ENCODE results near the gene TMCC3. TPM values are rescaled to one million over a fixed set of nuclear protein-coding genes. Genes with fewer than 3 reads are reported as not detected.
"Not testable (repeated sequence)": the region's sequence is repeated elsewhere in the genome, so short reads cannot be mapped to it uniquely, and the experiment has no call there.

Gene TMCC3
- total RNA-seq, 2 experiments from 2014 or later, result 0.08 to 0.10 TPM

DNA sequence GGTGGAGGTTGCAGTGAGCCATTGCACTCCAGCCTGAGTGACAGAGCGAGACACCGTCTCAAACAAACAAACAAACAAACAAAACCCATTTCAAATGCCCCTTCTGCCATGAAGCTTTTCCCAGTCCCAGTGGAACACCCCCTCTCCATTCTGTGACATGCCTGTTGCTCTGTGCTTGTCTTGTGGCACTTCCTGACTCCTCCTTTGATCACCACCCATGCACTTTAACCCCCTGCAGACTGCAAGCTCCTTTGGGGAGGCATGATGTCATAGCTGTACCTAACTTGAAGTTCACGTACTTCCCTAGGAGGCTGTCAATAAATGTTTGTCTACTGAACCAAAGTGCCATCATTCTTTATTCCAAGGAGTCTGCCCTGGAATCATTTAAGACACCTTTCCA lies 64.7 kb downstream of the TMCC3 start:
- ChIA-PET POLR2A (no interaction called here), CTCF (no interaction called here)

DNA sequence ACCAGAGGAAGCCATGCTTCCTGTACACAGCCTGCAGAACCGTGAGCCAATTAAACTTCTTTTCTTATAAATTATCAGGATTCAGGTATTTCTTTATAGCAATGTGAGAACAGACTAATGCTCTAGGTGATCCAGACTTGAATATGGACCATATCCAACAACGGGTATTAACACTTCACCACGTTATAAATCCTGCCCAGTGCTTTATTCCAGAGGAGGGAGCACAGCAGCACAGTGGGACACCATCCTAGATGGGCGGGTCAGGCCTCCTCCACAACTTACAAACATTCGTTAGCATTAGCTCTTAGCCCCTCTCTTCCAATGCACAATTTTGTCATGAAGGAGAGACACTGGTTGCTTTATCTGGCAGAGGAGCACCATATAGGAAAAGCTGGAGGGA lies 66.0 kb downstream of the TMCC3 start:
- CTCF ChIA-PET, result no interaction called here
- POLR2A ChIA-PET, result no interaction called here

DNA sequence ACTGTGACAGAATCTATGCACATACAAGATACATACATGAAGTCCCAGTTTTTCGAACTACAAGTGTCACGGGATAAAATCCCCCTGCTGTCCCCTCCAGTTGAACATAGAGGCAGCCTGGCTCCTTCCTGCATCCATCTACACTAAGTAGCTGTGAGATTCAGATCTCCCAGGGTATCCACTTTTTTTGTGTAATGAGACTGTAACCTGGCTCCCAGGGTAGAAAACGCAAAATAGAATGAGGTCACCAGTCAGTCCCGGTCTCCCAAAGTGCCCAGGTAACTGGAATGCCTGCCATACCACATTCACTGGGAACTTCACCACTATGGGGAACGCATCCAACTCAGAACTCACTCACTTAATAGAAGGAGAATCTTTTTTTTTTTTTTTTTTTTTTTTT lies 67.8 kb downstream of the TMCC3 start:
- ChIA-PET POLR2A (no interaction called here), CTCF (no interaction called here)

DNA sequence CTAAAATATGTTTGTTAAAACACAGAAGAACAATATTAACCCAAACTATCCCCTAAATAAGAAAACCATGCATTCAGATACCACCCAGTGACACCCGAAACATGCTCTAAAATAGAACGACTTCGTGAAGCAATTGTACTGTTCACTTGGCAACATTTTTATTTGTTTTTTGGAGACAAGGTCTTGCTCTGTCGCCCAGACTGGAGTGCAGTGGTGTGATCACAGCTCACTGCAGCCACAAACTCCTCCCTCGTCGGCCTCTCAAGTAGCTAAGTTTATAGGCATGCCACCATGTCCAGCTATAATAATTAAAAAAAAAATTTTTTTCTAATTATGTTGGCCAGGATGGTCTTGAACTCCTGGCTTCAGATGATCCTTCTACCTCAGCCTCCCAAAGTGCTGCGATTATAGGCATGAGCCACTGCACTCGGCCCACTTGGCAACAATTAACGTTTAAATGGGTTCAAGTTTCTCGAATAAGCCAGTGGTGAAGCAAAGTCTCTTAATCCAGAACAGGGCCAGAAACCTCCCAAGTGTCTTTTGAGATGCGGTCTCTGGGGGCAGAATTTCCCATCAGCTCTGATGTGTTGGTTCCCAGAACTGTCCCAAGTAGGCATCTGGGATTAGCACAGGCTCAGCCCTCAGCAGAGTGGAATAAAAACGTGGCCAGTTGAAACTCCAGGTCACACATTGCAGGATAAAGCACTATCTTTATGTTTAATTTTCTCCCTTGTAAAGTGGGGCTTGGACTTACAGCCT lies 74.5 kb downstream of the TMCC3 start:
- ChIA-PET POLR2A (no interaction called here), CTCF (interaction anchor here (0.7 kb wide), 1 partner anchor 12 kb away, joined by 3 read pairs; no protein-coding TSS in a partner anchor)

DNA sequence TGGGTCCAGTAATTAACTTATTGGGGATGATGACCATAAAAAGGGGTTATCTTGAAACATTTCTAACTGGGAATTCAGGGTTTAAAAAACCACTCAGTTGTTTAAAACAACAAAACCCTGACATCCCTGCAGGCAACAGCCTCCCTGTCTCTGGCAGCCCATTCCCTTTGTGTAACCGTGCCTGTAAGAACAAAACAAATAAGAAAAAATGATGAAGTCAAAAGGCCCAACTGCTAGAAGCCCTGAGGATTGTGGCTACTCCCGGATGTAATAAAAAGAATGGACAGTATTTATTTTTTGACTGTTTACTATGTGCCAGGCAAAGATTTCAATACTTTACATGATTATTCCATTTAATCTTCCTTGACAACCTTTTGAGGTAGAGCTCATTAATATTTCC lies 75.3 kb downstream of the TMCC3 start:
- CTCF ChIA-PET, result interaction anchor here (0.7 kb wide), 1 partner anchor 13 kb away, joined by 3 read pairs; no protein-coding TSS in a partner anchor
- POLR2A ChIA-PET, result no interaction called here

DNA sequence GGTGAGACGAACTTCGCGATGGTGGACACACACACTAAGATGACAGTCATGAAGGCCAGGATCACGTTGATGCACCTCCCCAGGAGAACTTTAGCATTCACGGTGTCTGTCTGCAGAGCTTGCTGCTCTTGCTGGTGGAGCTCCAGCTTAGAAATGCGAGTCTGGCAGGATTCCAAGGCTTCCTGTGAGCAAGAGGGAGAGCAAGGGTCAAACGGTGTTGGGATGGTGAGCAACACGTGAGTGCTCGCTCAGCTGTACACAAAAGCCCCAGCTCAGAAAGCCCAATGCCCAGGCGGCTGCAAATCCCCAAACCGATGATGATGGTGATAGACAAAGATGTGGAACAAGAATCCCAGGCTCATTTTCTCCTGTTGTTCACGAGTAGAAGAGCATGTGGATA lies 78.8 kb downstream of the TMCC3 start:
- ChIA-PET CTCF (no interaction called here), POLR2A (no interaction called here)

DNA sequence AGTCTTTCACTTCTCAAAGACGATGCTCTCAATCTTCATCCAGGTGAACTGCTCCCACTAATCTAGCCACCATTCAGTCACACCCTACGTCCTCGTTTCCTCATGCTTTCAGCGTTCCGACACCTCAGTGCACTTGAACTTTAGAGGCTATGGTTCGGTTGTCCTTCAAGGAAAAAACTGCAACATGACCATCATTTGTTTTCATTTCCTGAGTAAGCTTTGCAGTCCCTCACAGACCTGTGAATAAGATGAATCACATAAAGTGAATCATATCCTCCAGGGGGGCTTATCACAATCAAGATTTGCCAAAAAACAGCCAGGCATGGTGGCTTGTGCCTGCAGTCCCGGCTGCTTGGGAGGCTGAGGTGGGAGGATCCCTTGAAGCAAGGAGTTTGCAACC lies 80.2 kb downstream of the TMCC3 start:
- ChIA-PET CTCF (no interaction called here), POLR2A (no interaction called here)

DNA sequence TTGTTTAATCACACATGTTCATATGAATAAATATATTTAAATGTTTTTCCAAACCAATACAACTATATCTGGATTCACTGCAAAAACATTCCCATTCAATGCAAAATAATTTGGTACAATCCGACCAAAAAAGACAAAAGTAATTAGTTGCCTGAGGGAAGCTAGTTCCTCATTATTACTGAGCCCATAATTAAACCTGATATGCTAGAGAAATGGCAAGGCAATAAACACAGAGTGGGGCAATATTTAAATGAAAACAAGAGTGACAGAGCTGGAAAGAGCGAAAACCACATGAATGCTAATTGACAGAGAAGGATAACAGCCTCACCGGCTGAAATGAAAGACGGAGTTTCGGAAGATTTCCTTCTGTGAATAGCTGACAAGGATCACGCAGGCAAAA lies 82.6 kb downstream of the TMCC3 start:
- ChIA-PET POLR2A (interaction anchor here (0.6 kb wide), 1 partner anchor 10 kb away, joined by 9 read pairs; no protein-coding TSS in a partner anchor), CTCF (interaction anchor here (0.7 kb wide), 1 partner anchor 113 kb away, joined by 4 read pairs; no protein-coding TSS in a partner anchor)

DNA sequence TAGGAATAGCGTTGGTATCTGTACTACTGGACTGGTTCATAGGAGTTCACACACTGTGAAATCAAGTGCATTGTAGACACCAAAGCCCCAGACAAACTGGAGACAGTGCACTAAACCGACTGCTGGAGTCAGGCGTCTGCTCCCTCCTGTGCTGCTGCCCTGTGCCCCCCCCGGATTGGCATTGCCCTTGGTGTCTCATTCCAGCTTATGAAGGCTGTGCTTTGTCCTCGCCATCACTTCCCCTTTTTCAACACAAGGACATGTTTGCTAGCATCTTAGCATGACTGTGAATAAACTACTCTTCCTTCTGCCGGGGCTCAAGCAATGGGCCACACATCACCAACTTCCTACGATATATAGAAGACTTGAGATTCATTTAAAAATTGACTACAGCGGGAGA lies 84.0 kb downstream of the TMCC3 start:
- POLR2A ChIA-PET, result no interaction called here
- CTCF ChIA-PET, result no interaction called here

DNA sequence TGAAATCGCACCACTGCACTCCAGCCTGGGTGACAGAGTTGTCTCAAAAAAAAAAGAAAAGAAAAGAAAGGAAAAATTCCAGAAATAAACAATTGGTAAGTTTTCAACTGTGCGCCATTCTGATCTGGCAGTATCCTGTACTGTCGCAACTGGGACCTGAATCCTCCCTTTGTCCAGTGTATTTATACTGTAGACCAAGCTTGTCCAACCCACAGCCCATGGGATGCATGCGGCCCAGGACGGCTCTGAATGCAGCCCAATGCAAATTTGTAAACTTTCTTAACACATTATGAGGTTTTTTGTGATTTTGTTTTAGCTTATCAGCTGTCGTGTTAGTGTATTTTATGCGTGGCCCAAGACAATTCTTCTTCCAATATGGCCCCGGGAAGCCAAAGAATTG lies 84.7 kb downstream of the TMCC3 start:
- ChIA-PET CTCF (no interaction called here), POLR2A (no interaction called here)

DNA sequence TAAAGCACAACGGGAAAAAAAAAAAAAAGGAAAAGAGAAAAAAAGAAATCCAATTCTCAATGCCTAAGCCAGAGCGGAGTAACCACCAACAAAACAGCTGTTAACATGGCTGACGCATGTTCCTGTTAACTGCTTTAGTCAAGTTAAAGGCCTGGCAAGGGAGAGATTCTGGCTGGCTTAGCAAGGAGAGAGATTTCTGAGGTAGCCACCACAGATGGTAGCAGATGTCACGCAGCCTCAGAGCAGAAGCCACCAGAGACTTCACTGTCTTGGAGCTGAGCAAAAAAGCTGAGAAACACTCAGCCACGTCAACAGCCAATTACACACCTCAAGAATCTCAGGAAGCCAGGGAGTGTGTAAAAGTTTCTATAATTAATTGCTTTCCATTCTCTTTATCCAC lies 87.1 kb downstream of the TMCC3 start:
- CTCF ChIA-PET, result no interaction called here
- POLR2A ChIA-PET, result no interaction called here

DNA sequence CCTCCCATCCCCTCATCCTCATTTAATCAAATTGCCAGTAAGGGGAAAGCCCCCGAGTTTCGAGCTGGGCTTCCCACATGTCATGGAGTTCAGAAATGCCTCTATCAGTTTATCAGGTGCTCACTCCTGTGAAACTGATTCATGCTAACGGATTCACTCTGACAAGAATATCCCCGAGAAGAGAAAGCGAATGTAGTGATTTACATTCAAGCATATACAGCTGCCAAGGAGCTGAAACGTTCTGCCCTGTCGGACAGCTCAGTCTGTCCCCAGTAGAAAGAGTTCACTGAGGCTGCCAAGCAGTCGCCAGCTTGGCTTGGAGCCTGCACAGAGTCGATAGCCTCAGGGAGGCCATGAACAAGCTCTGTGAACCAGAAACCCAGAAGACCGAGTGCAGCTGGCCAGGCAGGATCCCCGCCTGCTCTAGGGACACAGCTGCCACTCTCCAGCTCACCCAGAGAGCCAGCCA lies 88.4 kb downstream of the TMCC3 start:
- CTCF ChIA-PET, result no interaction called here

DNA sequence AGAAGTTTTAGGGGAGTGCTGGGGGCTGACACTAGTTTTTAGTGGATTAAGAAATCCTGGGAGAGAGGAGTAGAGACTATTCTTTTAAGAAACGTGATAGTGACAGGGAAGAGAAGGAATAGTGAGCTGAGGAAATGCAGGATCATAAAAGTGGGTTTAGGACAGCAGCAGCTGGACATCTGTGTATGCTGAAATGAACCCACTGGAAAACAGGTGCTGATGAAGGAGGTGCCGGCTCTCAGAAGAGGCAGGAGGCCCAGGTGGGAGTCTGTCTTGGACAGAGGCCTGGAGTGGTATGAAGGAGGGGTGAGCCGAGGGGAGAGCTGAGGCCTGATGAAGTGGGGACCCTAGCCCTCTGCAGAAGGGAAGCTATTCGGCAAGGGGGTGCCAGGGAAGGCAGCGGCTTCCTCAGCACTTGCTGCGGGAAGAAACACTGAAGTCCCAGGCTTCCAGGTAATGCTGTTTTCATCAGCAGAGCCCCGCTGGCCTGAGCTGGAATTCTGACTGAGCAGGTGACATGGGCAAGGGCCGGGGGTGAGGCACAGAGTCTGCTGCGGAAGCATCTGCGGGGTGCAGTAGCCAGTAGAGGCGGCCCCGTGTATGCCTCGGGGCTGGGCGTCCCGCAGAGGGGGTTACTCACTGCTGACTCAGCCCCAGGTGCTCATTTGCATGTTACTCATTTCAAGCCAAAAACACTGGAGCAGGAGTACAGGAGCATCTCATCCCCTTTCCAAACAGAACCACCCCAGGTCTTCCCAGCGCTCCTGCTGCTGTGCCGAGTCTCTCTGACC lies 89.7 kb downstream of the TMCC3 start:
- ChIA-PET CTCF (no interaction called here), POLR2A (no interaction called here)

More for the DNA sequence above, 88.4 kb downstream of the TMCC3 start:
- POLR2A ChIA-PET, result no interaction called here

DNA sequence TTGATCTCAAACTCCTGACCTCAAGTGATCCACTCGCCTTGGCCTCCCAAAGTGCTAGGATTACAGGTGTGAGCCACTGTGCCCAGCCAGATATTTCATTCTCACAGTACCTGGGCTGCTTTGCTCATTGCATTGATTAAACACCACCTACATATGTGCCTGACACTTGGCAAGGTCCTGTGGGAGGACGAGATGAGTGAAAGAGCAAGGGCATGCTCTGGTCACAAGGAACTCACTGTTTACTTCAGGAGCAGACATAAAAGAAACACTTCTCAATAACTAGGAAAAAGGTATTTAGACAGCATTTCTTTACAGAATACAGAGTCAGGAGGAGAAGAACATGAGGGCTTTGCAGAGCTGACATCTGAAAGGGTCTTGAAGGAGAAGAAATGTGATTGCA lies 91.7 kb downstream of the TMCC3 start:
- ChIA-PET CTCF (interaction anchor here (0.6 kb wide), 1 partner anchor 322 kb away, joined by 3 read pairs; no protein-coding TSS in a partner anchor), POLR2A (no interaction called here)

DNA sequence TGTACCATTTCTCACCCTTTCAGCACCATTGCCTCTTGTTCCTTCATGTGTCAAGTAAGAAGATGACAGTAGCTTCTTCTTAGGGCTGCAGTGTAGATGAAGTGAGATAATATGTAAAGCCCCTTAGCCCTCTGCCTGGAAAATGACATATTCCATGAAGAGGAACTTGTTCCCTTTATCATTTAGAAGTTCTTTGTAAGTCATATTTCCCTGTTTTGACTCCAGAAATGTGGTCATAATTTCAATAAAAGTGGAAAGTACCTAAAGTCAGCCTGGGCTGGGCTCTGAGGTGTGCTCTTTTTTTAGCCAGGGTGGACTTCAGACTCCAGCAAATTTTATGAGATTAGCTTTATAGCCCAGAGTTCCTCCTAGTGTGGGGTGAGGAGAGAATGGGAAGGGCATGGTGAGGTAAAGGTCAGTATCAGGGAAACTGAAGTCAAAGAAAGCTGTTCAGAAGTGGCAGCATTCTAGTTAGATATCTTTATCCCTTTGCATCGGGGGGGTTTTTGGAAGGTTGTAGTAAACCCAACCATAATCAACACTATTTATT lies 92.5 kb downstream of the TMCC3 start:
- ChIA-PET POLR2A (no interaction called here), CTCF (no interaction called here)

DNA sequence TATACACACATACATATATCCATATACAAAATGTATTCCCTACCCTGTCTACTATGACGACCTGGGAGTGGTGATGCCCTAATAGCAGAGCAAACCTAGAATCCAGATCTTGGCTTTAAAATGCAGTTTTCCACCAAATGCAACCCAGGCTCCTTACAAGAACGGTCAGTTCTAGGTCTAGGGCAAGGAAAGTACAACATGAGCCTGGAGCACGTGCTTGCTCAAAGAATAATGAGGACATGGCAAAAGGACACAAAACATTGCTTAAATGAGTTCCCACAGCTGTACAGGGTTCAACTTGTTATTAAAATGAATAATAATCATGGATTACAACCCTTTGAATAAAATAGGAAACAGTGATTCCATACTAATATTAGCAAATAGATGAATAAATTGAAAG lies 94.7 kb downstream of the TMCC3 start:
- POLR2A ChIA-PET, result no interaction called here
- CTCF ChIA-PET, result interaction anchor here (0.7 kb wide), 1 partner anchor 390 kb away, joined by 5 read pairs; no protein-coding TSS in a partner anchor

DNA sequence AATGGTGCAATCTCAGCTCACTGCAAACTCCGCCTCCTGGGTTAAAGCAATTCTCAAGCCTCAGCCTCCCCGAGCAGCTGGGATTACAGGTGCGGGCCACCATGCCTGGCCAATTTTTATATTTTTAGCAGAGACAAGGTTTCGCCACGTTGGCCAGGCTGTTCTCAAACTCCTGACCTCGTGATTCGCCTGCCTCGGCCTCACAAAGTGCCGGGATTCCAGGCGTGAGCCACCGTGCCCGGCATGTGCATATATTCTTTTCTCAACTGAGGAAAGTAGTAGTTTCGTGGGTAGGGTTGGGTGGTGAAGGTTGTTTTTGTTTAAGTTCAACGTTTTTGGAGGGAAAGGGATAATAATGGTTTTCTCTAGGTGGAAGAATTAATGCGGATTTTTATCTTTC lies 96.5 kb downstream of the TMCC3 start:
- CTCF ChIA-PET, result no interaction called here
- POLR2A ChIA-PET, result no interaction called here

DNA sequence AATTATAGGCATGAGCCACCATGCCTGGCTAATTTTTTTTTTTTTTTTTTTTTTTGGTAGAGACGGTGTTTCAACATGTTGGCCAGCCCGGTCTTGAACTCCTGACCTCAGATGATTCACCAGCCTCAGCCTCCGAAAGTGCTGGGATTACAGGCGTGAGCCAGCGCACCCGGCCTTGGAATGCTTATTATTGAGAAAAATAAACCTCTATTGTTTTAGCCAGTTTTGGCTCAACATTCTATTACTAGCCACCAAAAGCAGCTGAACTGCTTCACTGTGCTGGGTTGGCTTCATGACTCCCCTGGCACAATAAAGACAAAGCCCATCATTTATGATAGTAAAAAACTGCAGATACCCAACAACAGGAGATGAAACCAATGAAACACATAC lies 97.2 kb downstream of the TMCC3 start:
- ChIA-PET POLR2A (no interaction called here), CTCF (no interaction called here)

DNA sequence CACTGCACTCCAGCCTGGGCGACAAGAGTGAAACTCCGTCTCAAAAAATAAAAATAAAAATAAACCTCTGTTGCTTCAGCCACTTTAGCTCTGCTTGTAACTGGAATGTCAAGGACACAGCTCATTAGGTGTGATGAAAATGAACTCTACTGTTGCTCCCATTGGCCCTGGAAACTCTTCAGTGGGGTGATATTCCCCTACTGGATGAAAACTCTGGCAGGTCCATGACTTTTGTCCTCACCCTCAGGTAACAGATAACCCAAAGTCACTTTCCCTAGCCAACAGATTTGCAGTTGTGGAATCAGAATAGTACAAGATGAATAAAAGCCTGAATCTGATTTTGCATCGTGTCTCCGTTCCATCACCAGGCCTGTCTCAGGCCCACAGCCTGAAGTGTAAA lies 98.5 kb downstream of the TMCC3 start:
- ChIA-PET CTCF (no interaction called here), POLR2A (no interaction called here)

DNA sequence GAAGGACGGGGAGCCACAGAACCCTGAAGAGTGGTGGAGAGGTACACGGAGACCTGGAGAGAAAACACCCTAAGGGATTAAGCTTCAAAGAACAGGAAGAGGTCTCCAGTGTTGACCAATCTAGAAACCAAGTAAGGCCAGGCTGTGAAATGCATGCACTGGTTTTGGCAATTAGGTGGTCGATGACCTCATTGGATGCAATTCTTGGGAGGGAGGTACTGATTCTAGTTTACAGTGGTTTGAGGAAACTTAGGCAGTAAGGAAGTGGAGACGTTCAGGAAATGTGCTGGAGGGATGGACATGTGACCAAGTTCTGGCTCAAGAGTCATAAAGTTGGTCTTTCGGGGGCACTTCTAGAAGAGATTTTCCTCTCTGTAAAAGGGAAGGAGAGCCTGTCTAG lies 99.4 kb downstream of the TMCC3 start:
- ChIA-PET CTCF (no interaction called here), POLR2A (no interaction called here)

DNA sequence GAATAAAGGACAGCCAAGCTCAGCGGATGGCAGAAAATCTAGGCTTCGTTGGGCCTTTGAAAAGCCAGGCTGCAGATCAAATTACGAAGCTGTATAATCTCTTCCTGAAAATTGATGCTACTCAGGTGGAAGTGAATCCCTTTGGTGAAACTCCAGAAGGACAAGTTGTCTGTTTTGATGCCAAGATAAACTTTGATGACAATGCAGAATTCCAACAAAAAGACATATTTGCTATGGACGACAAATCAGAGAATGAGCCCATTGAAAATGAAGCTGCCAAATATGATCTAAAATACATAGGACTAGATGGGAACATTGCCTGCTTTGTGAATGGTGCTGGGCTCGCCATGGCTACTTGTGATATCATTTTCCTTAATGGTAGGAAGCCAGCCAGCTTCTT lies 101.5 kb downstream of the TMCC3 start:
- CTCF ChIA-PET, POLR2A ChIA-PET: not testable (repeated sequence)

Measured in activated CD8-positive, alpha-beta memory T cell treated with anti-CD3 and anti-CD28 coated beads for 36 hours (primary cell).